HK-2 (cell line): ENCODE results near the gene SMAD6.
A peak's percentile ranks its signal among the peaks of the same experiment; 100 is the strongest.

Source experiments
- DNase-seq: peaks from one replicate; pipeline ENCODE4 v3.0.0-alpha.2; 2018; ENCODE audit not compliant: unreplicated experiment

SMAD6 gene

GRCh38 chr15:66702035-66702786 lies at the start of gene SMAD6:
Gene SMAD6 (plus strand): TSS chr15:66702236. CDS start chr15:66703259, 1,023 bp downstream.
- DNase-seq: peak; percentile 92

GRCh38 chr15:66652806-66653205 lies 49.2 kb upstream of the SMAD6 start:
- DNase-seq: no peak

GRCh38 chr15:66653398-66653797 lies 48.6 kb upstream of the SMAD6 start:
- no peak for DNase-seq

- no peak for DNase-seq
Measured at GRCh38 chr15:66653852-66654251, 48.2 kb upstream of the SMAD6 start.

GRCh38 chr15:66654361-66654738 lies 47.7 kb upstream of the SMAD6 start:
- DNase-seq: no peak

- no peak for DNase-seq
Measured at GRCh38 chr15:66654739-66655375, 47.2 kb upstream of the SMAD6 start.

GRCh38 chr15:66655511-66655910 lies 46.5 kb upstream of the SMAD6 start:
- DNase-seq: no peak

GRCh38 chr15:66655997-66656396 lies 46.0 kb upstream of the SMAD6 start:
- DNase-seq: no peak

GRCh38 chr15:66657185-66658020 lies 44.6 kb upstream of the SMAD6 start:
- DNase-seq: no peak

- no peak for DNase-seq
Measured at GRCh38 chr15:66658044-66658443, 44.0 kb upstream of the SMAD6 start.

- no peak for DNase-seq
Measured at GRCh38 chr15:66658855-66659254, 43.2 kb upstream of the SMAD6 start.

- DNase-seq: no peak
Measured at GRCh38 chr15:66659384-66659783, 42.7 kb upstream of the SMAD6 start.

- no peak for DNase-seq
Measured at GRCh38 chr15:66661432-66662096, 40.5 kb upstream of the SMAD6 start.

GRCh38 chr15:66662522-66662921 lies 39.5 kb upstream of the SMAD6 start:
- DNase-seq: no peak

- no peak for DNase-seq
Measured at GRCh38 chr15:66663664-66664063, 38.4 kb upstream of the SMAD6 start.

- no peak for DNase-seq
Measured at GRCh38 chr15:66670175-66670574, 31.9 kb upstream of the SMAD6 start.

- DNase-seq: no peak
Measured at GRCh38 chr15:66670762-66671580, 31.1 kb upstream of the SMAD6 start.

- no peak for DNase-seq
Measured at GRCh38 chr15:66672867-66673266, 29.2 kb upstream of the SMAD6 start.

- no peak for DNase-seq
Measured at GRCh38 chr15:66673410-66674322, 28.4 kb upstream of the SMAD6 start.

- no peak for DNase-seq
Measured at GRCh38 chr15:66674756-66675155, 27.3 kb upstream of the SMAD6 start.
